Spinal cord (tissue), 10 donors: ENCODE results near the gene DGUOK. TPM values are rescaled to one million over a fixed set of nuclear protein-coding genes. Genes with fewer than 3 reads are reported as not detected.
A peak's percentile ranks its signal among the peaks of the same experiment; 100 is the strongest.

Experiments
- DNase-seq, 6 donors: peaks; one replicate each; pipeline versions ENCODE4 v3.0.0 to v3.0.0-alpha.2; 2013 to 2015; ENCODE audit warnings: low spot score in 6 of 6, low read depth in 4 of 6
- H3K27ac ChIP-seq: one replicate; pipeline ENCODE4 v1.5.1; 2013; ENCODE audit warnings: low read depth, low read length, control low read depth
- H3K27me3 ChIP-seq: one replicate; pipeline ENCODE4 v1.6.1; 2013; ENCODE audit warnings: low read length; ENCODE audit not compliant: control insufficient read depth, insufficient read depth
- H3K36me3 ChIP-seq: one replicate; pipeline ENCODE4 v1.6.1; 2013; ENCODE audit warnings: low read length; ENCODE audit not compliant: control insufficient read depth, insufficient read depth
- H3K4me1 ChIP-seq: one replicate; pipeline ENCODE4 v1.6.1; 2013; ENCODE audit warnings: low read length; ENCODE audit not compliant: control insufficient read depth, insufficient read depth
- H3K4me3 ChIP-seq: one replicate; pipeline ENCODE4 v1.5.1; 2013; ENCODE audit warnings: low read depth, low read length, control low read depth
- H3K9me3 ChIP-seq: one replicate; pipeline ENCODE4 v1.6.1; 2013; ENCODE audit warnings: low read length; ENCODE audit not compliant: control insufficient read depth, insufficient read depth
- WGBS: methylation state at CpG from one replicate; pipeline ENCODE4 v1.1.5; 2013; ENCODE audit warnings: missing lambda C conversion rate; ENCODE audit not compliant: insufficient coverage; 5-methylcytosine and 5-hydroxymethylcytosine counted together
- polyA plus RNA-seq, 2 donors: library from polyadenylated mRNA; unstranded; fragments of 120-200 nt; gene quantifications; one replicate each; pipeline ENCODE4 v1.2.1, GENCODE V29; 2013; ENCODE audit not compliant: insufficient read length in 2 of 2
- total RNA-seq, 2 donors: library from RNA; depleted of rRNA in 1 of 2; stranded (reverse); fragments of 120-200 nt in 1 of 2; fragments of >200 nt in 1 of 2; gene quantifications; one replicate each; pipeline versions ENCODE4 v1.2.3 to v1.2.4, GENCODE V29; 2013 to 2014
- donor health status: healthy.

The DGUOK gene
- total and polyA plus RNA-seq, 4 donors: 30.5 to 89.0 (median 75.2) TPM

DNA sequence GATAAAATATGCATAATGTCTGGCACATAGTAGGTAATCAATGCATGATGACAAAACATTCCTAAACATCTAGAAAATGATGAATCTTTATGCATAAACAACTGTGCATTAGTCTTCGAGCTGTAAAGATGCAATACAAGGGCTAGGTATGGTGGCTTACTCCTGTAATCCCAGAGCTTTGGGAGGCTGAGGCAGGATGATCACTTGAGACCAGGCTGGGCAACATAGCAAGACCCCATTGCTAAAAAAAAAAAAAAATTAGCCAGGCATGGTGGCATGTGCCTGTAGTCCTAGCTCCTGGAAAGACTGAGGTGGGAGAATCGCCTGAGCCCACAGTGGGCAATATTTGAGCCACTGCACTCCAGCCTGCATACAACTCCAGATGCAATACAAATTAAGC is 63.3 kb downstream of the DGUOK start:
- no peaks in the 10 kb centered on the region for H3K27me3 ChIP-seq
- no peaks in the 10 kb centered on the region for H3K9me3 ChIP-seq
- 100% methylated on average over 1 of the region's 2 CpGs for WGBS
- DNase-seq: no peak
- H3K36me3 ChIP-seq: peaks cover 10% of the 10 kb centered on the region
- H3K4me1 ChIP-seq: peaks cover 30% of the 10 kb centered on the region
- H3K4me3 ChIP-seq: no peak overlapping the region
- H3K27ac ChIP-seq: no peak overlapping the region

DNA sequence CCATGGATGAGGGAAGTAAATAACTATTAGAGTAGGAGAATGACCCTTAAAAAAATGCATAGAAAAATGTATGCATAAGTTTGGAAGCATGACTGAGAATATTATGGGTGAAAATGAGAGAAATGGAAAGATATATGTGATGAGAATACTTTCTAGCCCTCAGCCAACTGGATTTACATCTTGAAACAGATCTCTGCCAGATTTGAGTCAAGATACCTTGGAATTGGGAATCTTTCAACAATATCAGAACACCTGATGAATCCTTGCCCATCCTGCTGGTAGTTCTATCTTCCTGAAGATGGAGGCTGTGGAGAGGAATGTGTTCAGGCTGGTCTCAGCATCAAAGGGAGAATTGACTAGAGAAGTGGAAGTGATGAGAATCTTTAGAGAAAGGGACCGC is 63.9 kb downstream of the DGUOK start:
- Histone ChIP-seq H3K4me3 (no peak overlapping the region), H3K9me3 (no peaks in the 10 kb centered on the region), H3K36me3 (peaks cover 10% of the 10 kb centered on the region), H3K4me1 (peaks cover 28% of the 10 kb centered on the region), H3K27ac (no peak overlapping the region), H3K27me3 (no peaks in the 10 kb centered on the region)
- no peak for DNase-seq
- 86% methylated on average over 1 of the region's 1 CpG for WGBS

- Histone ChIP-seq H3K4me3 (no peak overlapping the region), H3K9me3 (no peaks in the 10 kb centered on the region), H3K36me3 (peaks cover 5% of the 10 kb centered on the region), H3K27me3 (no peaks in the 10 kb centered on the region), H3K27ac (no peak overlapping the region), H3K4me1 (peaks cover 15% of the 10 kb centered on the region)
- no CpG with 5 or more reads among the region's 4 CpGs for WGBS
- no peak for DNase-seq
These were observed 65.4 kb downstream of the DGUOK start for GRCh38 chr2:73992036-73992435.

DNA sequence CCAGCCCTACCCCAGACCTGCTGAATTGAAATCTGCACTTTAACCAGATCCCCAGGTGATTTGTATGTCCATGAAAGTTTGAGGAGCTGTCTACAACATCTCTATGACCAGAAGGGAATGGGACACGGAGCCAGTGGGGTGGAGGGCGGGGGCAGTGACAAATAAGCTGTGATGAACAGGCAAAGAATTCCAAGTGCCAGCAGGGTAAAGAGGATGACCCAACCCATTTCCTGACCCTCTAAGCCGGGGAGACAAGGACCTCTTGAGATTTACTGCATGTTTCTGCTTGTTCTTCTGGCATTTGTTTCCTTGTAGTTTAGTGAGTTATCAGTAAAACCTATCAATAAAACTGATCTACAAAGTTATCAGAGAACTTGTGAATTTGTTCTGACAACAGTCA is 66.7 kb downstream of the DGUOK start:
- Histone ChIP-seq H3K36me3 (peaks cover 3% of the 10 kb centered on the region), H3K9me3 (no peaks in the 10 kb centered on the region), H3K4me3 (no peak overlapping the region), H3K27ac (no peak overlapping the region), H3K4me1 (peaks cover 13% of the 10 kb centered on the region), H3K27me3 (no peaks in the 10 kb centered on the region)
- 100% methylated on average over 1 of the region's 3 CpGs for WGBS
- no peak for DNase-seq

GRCh38 chr2:73993778-73994177 is 67.1 kb downstream of the DGUOK start:
- no peak overlapping the region for H3K4me3 ChIP-seq

DNA sequence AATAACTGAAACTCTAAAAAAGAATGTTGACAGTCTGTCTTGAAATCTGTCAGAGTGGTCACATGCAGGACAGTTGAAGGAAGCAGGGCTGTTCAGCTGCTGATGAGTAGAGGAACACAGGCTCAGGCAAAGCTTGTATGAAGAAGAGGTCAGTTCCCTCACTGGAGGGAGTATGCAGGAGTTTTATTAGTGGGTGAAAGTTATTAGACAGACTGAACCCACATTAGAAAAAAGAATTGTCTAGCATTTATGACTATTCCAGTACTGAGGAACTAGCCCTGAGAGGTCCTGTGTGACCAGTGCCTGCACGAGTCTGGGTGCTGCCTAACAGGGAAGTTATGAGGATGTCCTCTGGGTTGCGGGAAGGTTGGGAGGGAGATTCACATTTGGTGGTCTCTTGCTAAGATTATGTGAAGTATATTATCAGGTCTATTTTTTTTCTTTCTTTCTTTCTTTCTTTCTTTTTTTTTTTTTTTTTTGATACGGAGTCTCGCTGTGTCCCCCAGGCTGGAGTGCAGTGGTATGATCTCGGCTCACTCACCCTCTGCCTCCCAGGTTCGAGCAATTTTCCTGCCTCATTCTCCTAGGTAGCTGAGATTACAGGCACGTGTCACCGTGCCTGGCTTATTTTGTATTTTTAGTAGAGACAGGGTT is 67.6 kb downstream of the DGUOK start:
- 74% methylated on average over 3 of the region's 8 CpGs for WGBS
- peaks cover 3% of the 10 kb centered on the region for H3K36me3 ChIP-seq
- no peak overlapping the region for H3K4me3 ChIP-seq
- no peak for DNase-seq
- no peaks in the 10 kb centered on the region for H3K9me3 ChIP-seq
- H3K27me3 ChIP-seq: no peaks in the 10 kb centered on the region
- peaks cover 19% of the 10 kb centered on the region for H3K4me1 ChIP-seq
- H3K27ac ChIP-seq: no peak overlapping the region

More at GRCh38 chr2:73993778-73994177, 67.1 kb downstream of the DGUOK start:
- Histone ChIP-seq H3K9me3 (no peaks in the 10 kb centered on the region), H3K4me1 (peaks cover 15% of the 10 kb centered on the region), H3K27ac (no peak overlapping the region), H3K36me3 (peaks cover 3% of the 10 kb centered on the region), H3K27me3 (no peaks in the 10 kb centered on the region)
- WGBS: 96% methylated on average over 4 of the region's 4 CpGs
- DNase-seq: no peak

GRCh38 chr2:73995810-73996209 is 69.1 kb downstream of the DGUOK start:
- no CpG with 5 or more reads among the region's 5 CpGs for WGBS

GRCh38 chr2:73997813-73998212 is 71.1 kb downstream of the DGUOK start:
- no peak overlapping the region for H3K4me3 ChIP-seq
- H3K27me3 ChIP-seq: no peaks in the 10 kb centered on the region
- peaks cover 49% of the 10 kb centered on the region for H3K4me1 ChIP-seq
- WGBS: no CpG with 5 or more reads among the region's 6 CpGs
- no peak overlapping the region for H3K27ac ChIP-seq
- no peaks in the 10 kb centered on the region for H3K36me3 ChIP-seq
- DNase-seq: peak in 1 of 6 donors; percentile 20
- H3K9me3 ChIP-seq: no peaks in the 10 kb centered on the region

More at GRCh38 chr2:73995810-73996209, 69.1 kb downstream of the DGUOK start:
- Histone ChIP-seq H3K27me3 (no peaks in the 10 kb centered on the region), H3K36me3 (no peaks in the 10 kb centered on the region), H3K9me3 (no peaks in the 10 kb centered on the region), H3K4me3 (no peak overlapping the region), H3K4me1 (peaks cover 34% of the 10 kb centered on the region), H3K27ac (no peak overlapping the region)
- DNase-seq: no peak

DNA sequence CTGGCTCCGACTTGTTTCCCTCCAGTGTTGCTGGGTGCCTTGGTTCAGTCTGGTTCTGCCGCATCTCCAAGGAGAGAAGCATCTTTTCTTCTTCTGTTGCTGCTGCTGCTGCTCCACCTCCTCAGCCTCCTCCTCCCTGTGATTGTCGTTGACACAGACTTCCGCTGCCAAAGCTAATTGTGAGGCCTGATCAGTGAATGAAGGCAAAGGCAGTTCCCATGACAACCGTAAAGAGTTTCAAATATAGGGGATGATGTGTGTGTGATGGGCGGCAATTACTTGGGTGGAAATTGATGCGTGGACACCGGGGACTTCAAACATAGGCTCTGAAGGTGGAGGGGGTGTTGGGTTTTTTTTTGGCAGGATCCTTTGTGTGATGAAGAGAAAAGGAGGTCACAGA is 71.8 kb downstream of the DGUOK start:
- peak in 2 of 6 donors; percentile 83 to 91 for DNase-seq
- no peaks in the 10 kb centered on the region for H3K9me3 ChIP-seq
- H3K36me3 ChIP-seq: no peaks in the 10 kb centered on the region
- H3K27ac ChIP-seq: no peak overlapping the region
- 21% methylated on average over 8 of the region's 8 CpGs for WGBS
- no peak overlapping the region for H3K4me3 ChIP-seq
- H3K4me1 ChIP-seq: peaks cover 53% of the 10 kb centered on the region
- no peaks in the 10 kb centered on the region for H3K27me3 ChIP-seq

DNA sequence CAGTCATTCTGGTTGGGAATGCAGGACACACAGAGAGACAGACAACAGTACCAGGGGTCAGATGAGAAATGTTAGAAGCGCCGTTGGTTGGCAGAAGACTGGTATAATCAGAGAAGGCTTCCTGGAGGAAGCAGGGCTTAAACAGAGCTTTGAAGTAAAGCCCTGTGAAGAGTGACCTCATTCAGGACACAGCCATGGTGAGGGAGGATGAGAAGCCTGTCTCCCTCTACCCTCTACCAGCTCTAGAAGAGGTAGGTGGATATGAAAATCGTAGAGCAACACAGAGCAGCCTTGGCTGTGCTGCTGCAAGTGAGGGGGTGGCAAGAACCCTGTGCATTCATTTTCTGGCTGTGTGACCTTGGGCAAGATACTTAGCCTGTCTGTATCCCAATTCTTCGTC is 72.3 kb downstream of the DGUOK start:
- 60% methylated on average over 1 of the region's 4 CpGs for WGBS
- no peaks in the 10 kb centered on the region for H3K9me3 ChIP-seq
- H3K36me3 ChIP-seq: no peaks in the 10 kb centered on the region
- DNase-seq: no peak
- no peak overlapping the region for H3K4me3 ChIP-seq
- no peak overlapping the region for H3K27ac ChIP-seq
- H3K4me1 ChIP-seq: peaks cover 57% of the 10 kb centered on the region
- no peaks in the 10 kb centered on the region for H3K27me3 ChIP-seq
